GM23338 (cell line): Measurements from ENCODE around the gene CRYL1. TPM values are rescaled to one million over a fixed set of nuclear protein-coding genes. Genes with fewer than 3 reads are reported as not detected.

Experiments used
- ATAC-seq: fragments of 200-7000 bp; cut with Tn5 transposase; 3 replicates; pipeline ENCODE4 v1.9.1; 2020
- DNase-seq: peaks from one replicate; pipeline ENCODE4 v3.0.0-alpha.2; 2015; ENCODE audit warnings: low spot score
- H2AFZ ChIP-seq: fragments of 200-600 bp; sonication (generic); 2 replicates; pipeline ENCODE4 v1.8.0; 2016; ENCODE audit warnings: antibody characterized with exemption, mild to moderate bottlenecking, moderate library complexity
- H3F3A ChIP-seq: fragments of 200-600 bp; sonication (generic); replicated peaks from 2 replicates; pipeline ENCODE4 v1.8.0; 2017; ENCODE audit warnings: antibody characterized with exemption, mixed run types, low read depth
- H3K27ac ChIP-seq: fragments of 200-600 bp; sonication (generic); 2 replicates; pipeline ENCODE4 v1.6.1; 2016; ENCODE audit warnings: low read depth
- H3K27me3 ChIP-seq: fragments of 200-600 bp; sonication (generic); 2 replicates; pipeline ENCODE4 v1.8.0; 2016; ENCODE audit warnings: mild to moderate bottlenecking, mixed run types, moderate library complexity; ENCODE audit not compliant: insufficient read depth
- H3K36me3 ChIP-seq: fragments of 200-600 bp; sonication (generic); 2 replicates; pipeline ENCODE4 v1.8.0; 2016; ENCODE audit warnings: mild to moderate bottlenecking; ENCODE audit not compliant: insufficient read depth
- H3K4me1 ChIP-seq: fragments of 200-600 bp; sonication (generic); 2 replicates; pipeline ENCODE4 v1.8.0; 2016; ENCODE audit warnings: mild to moderate bottlenecking, moderate library complexity; ENCODE audit not compliant: insufficient read depth
- H3K4me2 ChIP-seq: fragments of 200-600 bp; sonication (generic); 2 replicates; pipeline ENCODE4 v1.7.1; 2017; ENCODE audit warnings: mixed run types
- H3K4me3 ChIP-seq: fragments of 200-600 bp; sonication (generic); 2 replicates; pipeline ENCODE4 v1.6.1; 2016; ENCODE audit warnings: mixed run types
- H3K79me2 ChIP-seq: fragments of 200-600 bp; sonication (generic); replicated peaks from 2 replicates; pipeline ENCODE4 v1.8.0; 2017; ENCODE audit warnings: mild to moderate bottlenecking; ENCODE audit not compliant: insufficient read depth
- H3K9me2 ChIP-seq: fragments of 200-600 bp; sonication (generic); 2 replicates; pipeline ENCODE4 v1.8.0; 2017; ENCODE audit not compliant: insufficient read depth
- H4K20me1 ChIP-seq: fragments of 200-600 bp; sonication (generic); replicated peaks from 2 replicates; pipeline ENCODE4 v1.8.0; 2017; ENCODE audit warnings: mild to moderate bottlenecking; ENCODE audit not compliant: insufficient read depth
- H3K27ac Mint-ChIP-seq: 2 replicates; pipeline ENCODE4 v1.8.0; 2020; ENCODE audit warnings: inconsistent platforms, mild to moderate bottlenecking, moderate library complexity, mixed read lengths
- H3K27me3 Mint-ChIP-seq: 3 replicates; pipeline ENCODE4 v1.8.0; 2022; ENCODE audit warnings: low read depth, mild to moderate bottlenecking, moderate library complexity, mixed read lengths, inconsistent platforms; ENCODE audit not compliant: insufficient read depth, poor library complexity
- H3K36me3 Mint-ChIP-seq: 3 replicates; pipeline ENCODE4 v1.8.0; 2021; ENCODE audit warnings: low read depth, mild to moderate bottlenecking, inconsistent platforms, moderate library complexity, mixed read lengths
- H3K4me1 Mint-ChIP-seq: 3 replicates; pipeline ENCODE4 v1.8.0; 2020; ENCODE audit warnings: mild to moderate bottlenecking, inconsistent platforms, mixed read lengths
- H3K4me3 Mint-ChIP-seq: 3 replicates; pipeline ENCODE4 v1.8.0; 2021; ENCODE audit warnings: moderate library complexity, mild to moderate bottlenecking, inconsistent platforms, mixed read lengths
- H3K9me3 Mint-ChIP-seq: 3 replicates; pipeline ENCODE4 v1.8.0; 2020; ENCODE audit warnings: moderate library complexity, mild to moderate bottlenecking, inconsistent platforms, mixed read lengths
- CREB1 ChIP-seq: fragments of 250-450 bp; sonication (Bioruptor Pico); IDR thresholded peaks from 2 replicates; pipeline ENCODE4 v1.5.0; 2020; ENCODE audit warnings: low read depth, mild to moderate bottlenecking, moderate library complexity
- CTCF ChIP-seq, 2 experiments: fragments of 200-600 bp in 1 of 2; sonication (generic) in 1 of 2; conservative IDR thresholded peaks; 2 replicates each; pipeline versions ENCODE4 v1.5.1 to v1.6.1; 2016 to 2017; ENCODE audit warnings: antibody characterized with exemption in 2 of 2, low read depth in 2 of 2, mild to moderate bottlenecking in 2 of 2, moderate library complexity in 1 of 2
- ETS1 ChIP-seq: IDR thresholded peaks from 2 replicates; pipeline ENCODE4 v1.6.1; 2016; ENCODE audit warnings: antibody characterized with exemption
- EZH2 ChIP-seq: fragments of 200-600 bp; sonication (generic); IDR thresholded peaks from one replicate; pipeline ENCODE4 v1.8.0; 2017; ENCODE audit warnings: antibody characterized with exemption, mild to moderate bottlenecking, low read depth; ENCODE audit not compliant: unreplicated experiment
- EZH2phosphoT487 ChIP-seq: fragments of 200-600 bp; sonication (generic); IDR thresholded peaks from one replicate; pipeline ENCODE4 v1.8.1; 2018; ENCODE audit warnings: antibody characterized with exemption; ENCODE audit not compliant: unreplicated experiment
- JUNB ChIP-seq: IDR thresholded peaks from one replicate; pipeline ENCODE4 v1.6.1; 2016; ENCODE audit warnings: antibody characterized with exemption; ENCODE audit not compliant: unreplicated experiment
- NANOG ChIP-seq: IDR thresholded peaks from 2 replicates; pipeline ENCODE4 v1.6.1; 2016; ENCODE audit warnings: antibody characterized with exemption, borderline replicate concordance
- POLR2AphosphoS5 ChIP-seq: IDR thresholded peaks from 2 replicates; pipeline ENCODE4 v1.6.1; 2016; ENCODE audit warnings: antibody characterized with exemption, low read depth
- REST ChIP-seq: IDR thresholded peaks from one replicate; pipeline ENCODE4 v1.6.1; 2018; ENCODE audit warnings: antibody characterized with exemption; ENCODE audit not compliant: unreplicated experiment
- STAT1 ChIP-seq: IDR thresholded peaks from one replicate; pipeline ENCODE4 v1.6.1; 2016; ENCODE audit warnings: antibody characterized with exemption; ENCODE audit not compliant: unreplicated experiment
- ZNF114 ChIP-seq: fragments of 250-450 bp; sonication (Bioruptor Pico); IDR thresholded peaks from 2 replicates; pipeline ENCODE4 v1.5.0; 2020; ENCODE audit warnings: mild to moderate bottlenecking, moderate library complexity
- ZNF331 ChIP-seq: fragments of 250-450 bp; sonication (Bioruptor Pico); IDR thresholded peaks from 2 replicates; pipeline ENCODE4 v1.5.0; 2020; ENCODE audit warnings: low read depth, mild to moderate bottlenecking, moderate library complexity
- ZNF462 ChIP-seq: fragments of 250-450 bp; sonication (Bioruptor Pico); IDR thresholded peaks from 2 replicates; pipeline ENCODE4 v1.5.0; 2020; ENCODE audit warnings: mild to moderate bottlenecking, moderate library complexity
- polyA plus RNA-seq: library from polyadenylated mRNA; unstranded; fragments of >200 nt; fragmentation: Nextera tagmentation; extraction: Ambion mirVana; gene quantifications from 2 replicates; pipeline ENCODE4 v1.2.1, GENCODE V29; 2016
- total RNA-seq: library from RNA; depleted of rRNA; stranded (reverse); fragments of >200 nt; shearing (Covaris generic); gene quantifications from 2 replicates; pipeline ENCODE4 v1.2.3, GENCODE V29; 2014

CRYL1 gene
- total and polyA plus RNA-seq, 2 experiments from 2014 or later: 2.2 to 2.6 TPM

GRCh38 chr13:20366056-20366455 is 159.6 kb downstream of the CRYL1 start:
- Histone ChIP-seq H3K4me1 (peaks cover 5% of the 10 kb centered on the region; the same call in 1 of the 2 replicates), H3K4me2 (no peak overlapping the region), H3F3A (no peaks in the 10 kb centered on the region), H3K79me2 (no peaks in the 10 kb centered on the region), H4K20me1 (no peaks in the 10 kb centered on the region), H3K27ac (no peak overlapping the region), H3K36me3 (no peaks in the 10 kb centered on the region), H3K4me3 (no peak overlapping the region), H3K9me2 (no peaks in the 10 kb centered on the region), H3K27me3 (peaks cover 43% of the 10 kb centered on the region), H2AFZ (no peak overlapping the region)
- H3K4me3 Mint-ChIP-seq: no peak overlapping the region
- ATAC-seq (no peak), DNase-seq (no peak)
- H3K36me3 Mint-ChIP-seq: no peaks in the 10 kb centered on the region
- H3K27me3 Mint-ChIP-seq: peaks cover 40% of the 10 kb centered on the region
- TF ChIP-seq JUNB: no peak
- no peak for TF ChIP-seq ZNF114
- TF ChIP-seq EZH2: no peak
- no peak for TF ChIP-seq STAT1
- no peak for TF ChIP-seq ETS1
- no peak for TF ChIP-seq CTCF (conservative IDR thresholded peaks at IDR 0.05; ENCODE audit: low read depth in 2 of 2)
- TF ChIP-seq CREB1 (CRISPR knock-in tag): no peak
- TF ChIP-seq POLR2AphosphoS5: no peak
- no peak for TF ChIP-seq REST
- no peak for TF ChIP-seq EZH2phosphoT487
- no peak for TF ChIP-seq ZNF462 (CRISPR knock-in tag)
- TF ChIP-seq ZNF331 (CRISPR knock-in tag): no peak
- TF ChIP-seq NANOG: no peak
- H3K27ac Mint-ChIP-seq: no peak overlapping the region
- H3K9me3 Mint-ChIP-seq: no peaks in the 10 kb centered on the region
- peaks cover 17% of the 10 kb centered on the region for H3K4me1 Mint-ChIP-seq
